K562 (cell line): Measurements from ENCODE around the gene SLC5A6. TPM values are rescaled to one million over a fixed set of nuclear protein-coding genes. Genes with fewer than 3 reads are reported as not detected.
A peak's percentile ranks its signal among the peaks of the same experiment; 100 is the strongest.

ENCODE experiments used
- ATAC-seq: fragments of 200-7000 bp; cut with Tn5 transposase; 3 replicates; pipeline ENCODE4 v1.9.1; 2020; ENCODE audit warnings: moderate library complexity
- BruUV-seq: library from RNA; stranded (reverse); fragments of 400-500 nt; replicated peaks from 2 replicates; lab custom pipeline; 2021; lab: Mats Ljungman, UMichigan
- CTCF ChIA-PET: fragments of 300-600 bp; formaldehyde crosslinking; extraction: SDS; loops from one replicate; lab custom pipeline; 2021; ENCODE audit warnings: low intra/inter-chr PET ratio; lab: Yijun Ruan, JAX
- POLR2A ChIA-PET: fragments of 300-600, 350-650 bp; sonication (Branson Sonifier 250); formaldehyde crosslinking; extraction: SDS; loops from one replicate; lab custom pipeline; 2021; ENCODE audit warnings: antibody characterized with exemption, inconsistent platforms; lab: Yijun Ruan, JAX
- DNase-seq, 4 experiments: peaks; one replicate each; pipeline versions ENCODE4 v3.0.0 to v3.0.0-alpha.2; 2011 to 2018; ENCODE audit warnings: low spot score in 3 of 4, mixed read lengths in 3 of 4; ENCODE audit errors: extremely low read depth in 1 of 4
- FAIRE-seq: peaks from 2 replicates; lab custom pipeline; 2011; peaks lifted over from hg19 to GRCh38; lab: Jason Lieb, UNC
- H2AFZ ChIP-seq: 2 replicates; pipeline ENCODE4 v1.6.0; 2011; ENCODE audit warnings: low read depth, low read length, control low read depth, inconsistent platforms
- H3K27ac ChIP-seq: fragments of 200-600 bp; 3 replicates; pipeline ENCODE4 v1.8.0; 2011; ENCODE audit warnings: low read depth, mild to moderate bottlenecking, control low read depth, inconsistent platforms, low read length, moderate library complexity, mixed read lengths; ENCODE audit errors: extremely low read depth
- H3K27me3 ChIP-seq, 2 experiments: fragments of 300-600 bp in 1 of 2; 2 replicates in 1 of 2; 3 replicates in 1 of 2; pipeline versions ENCODE4 v1.6.0 to v1.8.0; 2011; ENCODE audit warnings: inconsistent platforms in 2 of 2, low read length in 2 of 2, mild to moderate bottlenecking in 1 of 2, mixed read lengths in 1 of 2, moderate library complexity in 1 of 2; ENCODE audit not compliant: control insufficient read depth in 2 of 2, insufficient read depth in 2 of 2
- H3K36me3 ChIP-seq: fragments of 300-600 bp; 3 replicates; pipeline ENCODE4 v1.8.0; 2011; ENCODE audit warnings: mild to moderate bottlenecking, low read length, inconsistent platforms; ENCODE audit not compliant: control insufficient read depth, insufficient read depth
- H3K4me1 ChIP-seq, 2 experiments: fragments of 200-600 bp in 1 of 2; replicated peaks in 1 of 2; 2 replicates in 1 of 2; 3 replicates in 1 of 2; pipeline versions ENCODE4 v1.5.1 to v1.8.0; 2011; ENCODE audit warnings: inconsistent platforms in 2 of 2, low read length in 2 of 2, mild to moderate bottlenecking in 1 of 2, mixed read lengths in 1 of 2, moderate library complexity in 1 of 2; ENCODE audit not compliant: control insufficient read depth in 2 of 2, insufficient read depth in 2 of 2
- H3K4me2 ChIP-seq: 2 replicates; pipeline ENCODE4 v1.6.1; 2011; ENCODE audit warnings: low read length, control low read depth, inconsistent platforms, mixed read lengths; ENCODE audit not compliant: insufficient read depth
- H3K4me3 ChIP-seq: fragments of 200-600 bp; sonication (generic), shearing (Covaris generic); 2 replicates; pipeline ENCODE4 v1.5.1; 2016; ENCODE audit warnings: control low read depth, inconsistent platforms
- H3K79me2 ChIP-seq: fragments of 200-600 bp; 3 replicates; pipeline ENCODE4 v1.8.0; 2011; ENCODE audit warnings: low read length, inconsistent platforms; ENCODE audit not compliant: control insufficient read depth, insufficient read depth
- H3K9ac ChIP-seq, 2 experiments: 2 replicates each; pipeline versions ENCODE4 v1.6.0 to v1.6.1; 2011; ENCODE audit warnings: low read depth in 2 of 2, low read length in 2 of 2, control low read depth in 1 of 2, inconsistent platforms in 1 of 2, mild to moderate bottlenecking in 1 of 2, mixed read lengths in 1 of 2; ENCODE audit not compliant: insufficient read depth in 1 of 2
- H3K9me1 ChIP-seq: one replicate; pipeline ENCODE4 v1.6.0; 2011; ENCODE audit warnings: inconsistent platforms, mild to moderate bottlenecking, low read length, moderate library complexity; ENCODE audit not compliant: control insufficient read depth, insufficient read depth
- H3K9me3 ChIP-seq: replicated peaks from 2 replicates; pipeline ENCODE4 v1.5.1; 2011; ENCODE audit warnings: low read depth, low read length, inconsistent platforms; ENCODE audit not compliant: control insufficient read depth, insufficient read depth
- H4K20me1 ChIP-seq: replicated peaks from 2 replicates; pipeline ENCODE4 v1.6.1; 2011; ENCODE audit warnings: low read length, inconsistent platforms, mixed read lengths; ENCODE audit not compliant: control insufficient read depth, insufficient read depth
- ASH1L ChIP-seq: fragments of 450-650 bp; IDR thresholded peaks from 2 replicates; pipeline ENCODE4 v1.6.1; 2018; ENCODE audit warnings: borderline replicate concordance, mild to moderate bottlenecking, low read depth; ENCODE audit not compliant: partially characterized antibody
- ATF1 ChIP-seq, 2 experiments: fragments of 450-650 bp in 1 of 2; IDR thresholded peaks; 2 replicates each; pipeline ENCODE4 v1.6.1; 2016; ENCODE audit warnings: missing compliant biosample characterization in 1 of 2, missing genetic modification characterization in 1 of 2
- GABPB1 ChIP-seq: sonication (generic); formaldehyde crosslinking; IDR thresholded peaks from 2 replicates; pipeline ENCODE4 v1.8.0; 2022; ENCODE audit warnings: mild to moderate bottlenecking, missing genetic modification reagents
- HLTF ChIP-seq: fragments of 450-650 bp; IDR thresholded peaks from 2 replicates; pipeline ENCODE4 v1.6.1; 2016
- NFIC ChIP-seq: fragments of 450-650 bp; IDR thresholded peaks from 2 replicates; pipeline ENCODE4 v1.6.1; 2017; ENCODE audit warnings: mild to moderate bottlenecking, inconsistent platforms
- STAG1 ChIP-seq: sonication (generic); formaldehyde crosslinking; IDR thresholded peaks from 2 replicates; pipeline ENCODE4 v1.5.0; 2020; ENCODE audit warnings: missing genetic modification reagents, borderline replicate concordance
- WGBS: fragments of 100-300 bp; shearing (Covaris generic); methylation state at CpG from one replicate; pipeline ENCODE4 v1.1.6; 2016; ENCODE audit warnings: low coverage, mixed read lengths; ENCODE audit not compliant: insufficient coverage; ENCODE audit errors: missing lambda C conversion rate; 5-methylcytosine and 5-hydroxymethylcytosine counted together
- in situ Hi-C: fragments of 300-500 bp; cut with MboI; formaldehyde crosslinking; loops from 4 replicates; pipeline ENCODE4 v1.15.0; 2018; ENCODE audit warnings: inconsistent platforms, mixed read lengths
- intact Hi-C: fragments of 100-400 bp; cut with micrococcal nuclease; formaldehyde crosslinking; loops from 2 replicates; pipeline ENCODE4 v1.14.2; 2022
- polyA plus RNA-seq, 8 experiments: library from polyadenylated mRNA; depleted of rRNA in 4 of 8; stranded (reverse) in 5 of 8; unstranded in 3 of 8; fragments of >200 nt; fragmentation: Nextera tagmentation in 2 of 8; fragmentation: Illumina TruSeq in 1 of 8; extraction: Ambion mirVana in 2 of 8; extraction: Trizol in 1 of 8; gene quantifications; 2 replicates each; pipeline versions ENCODE4 v1.2.1 to v1.2.3, GENCODE V29; 2011 to 2014; ENCODE audit warnings: inconsistent platforms in 1 of 8, missing spikeins in 1 of 8
- total RNA-seq, 7 experiments: library from RNA; depleted of rRNA in 6 of 7; stranded (reverse); fragments of >200 nt in 6 of 7; fragmentation: Illumina TruSeq in 2 of 7; extraction: Trizol in 2 of 7; gene quantifications; 2 replicates each; pipeline versions ENCODE4 v1.2.1 to v1.2.3, GENCODE V29; 2011 to 2021; ENCODE audit warnings: low replicate concordance in 1 of 7
- TF ChIP-seq, protein P1 (sequence below), 2 experiments: fragments of 450-650 bp in 1 of 2; IDR thresholded peaks; 2 replicates each; pipeline ENCODE4 v1.6.1; 2011 to 2017; ENCODE audit warnings: low read depth in 2 of 2, antibody characterized with exemption in 1 of 2, borderline replicate concordance in 1 of 2, low read length in 1 of 2, mild to moderate bottlenecking in 1 of 2, mixed read lengths in 1 of 2; ENCODE audit not compliant: control insufficient read depth in 1 of 2
- TF ChIP-seq, protein P2 (sequence below): sonication (generic); formaldehyde crosslinking; IDR thresholded peaks from 2 replicates; pipeline ENCODE4 v1.8.0; 2022; ENCODE audit warnings: mild to moderate bottlenecking, missing genetic modification reagents, borderline replicate concordance

SLC5A6 gene
- total and polyA plus RNA-seq, 9 of the 15 experiments (the other 6 are each of a cell fraction or from before 2014, with no cell fraction given): 32.6 to 137 (median 107) TPM

DNA sequence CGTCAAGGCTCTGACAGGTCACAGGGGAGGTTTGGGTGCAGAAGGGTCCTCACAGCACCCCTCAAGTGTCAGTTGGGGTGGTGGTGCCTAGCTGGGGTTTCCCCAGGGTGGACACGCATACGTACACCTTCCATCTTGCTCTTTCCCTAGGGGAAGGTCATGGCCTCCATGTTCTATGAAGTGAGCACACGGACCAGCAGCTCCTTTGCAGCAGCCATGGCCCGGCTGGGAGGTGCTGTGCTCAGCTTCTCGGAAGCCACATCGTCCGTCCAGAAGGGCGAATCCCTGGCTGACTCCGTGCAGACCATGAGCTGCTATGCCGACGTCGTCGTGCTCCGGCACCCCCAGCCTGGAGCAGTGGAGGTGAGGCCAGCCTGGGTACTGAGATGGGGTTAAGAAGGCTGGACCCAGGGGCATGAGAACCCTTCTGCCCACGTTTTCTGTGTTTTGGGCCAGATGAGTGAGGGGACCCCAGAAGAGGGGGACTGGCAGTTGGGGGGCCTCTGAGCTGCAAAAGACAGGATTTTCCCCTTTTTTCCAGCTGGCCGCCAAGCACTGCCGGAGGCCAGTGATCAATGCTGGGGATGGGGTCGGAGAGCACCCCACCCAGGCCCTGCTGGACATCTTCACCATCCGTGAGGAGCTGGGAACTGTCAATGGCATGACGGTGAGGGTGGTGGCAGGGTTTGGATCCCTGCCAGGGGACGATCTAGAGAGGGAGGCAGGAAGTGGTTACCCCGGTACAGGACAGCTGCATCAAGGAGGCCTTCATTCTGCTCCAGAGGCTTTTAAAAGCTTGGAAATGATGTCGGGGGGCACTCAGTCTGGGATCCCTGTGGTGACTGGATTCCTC, 29.9 kb upstream of the SLC5A6 start:
- CTCF ChIA-PET: no interaction called here

DNA sequence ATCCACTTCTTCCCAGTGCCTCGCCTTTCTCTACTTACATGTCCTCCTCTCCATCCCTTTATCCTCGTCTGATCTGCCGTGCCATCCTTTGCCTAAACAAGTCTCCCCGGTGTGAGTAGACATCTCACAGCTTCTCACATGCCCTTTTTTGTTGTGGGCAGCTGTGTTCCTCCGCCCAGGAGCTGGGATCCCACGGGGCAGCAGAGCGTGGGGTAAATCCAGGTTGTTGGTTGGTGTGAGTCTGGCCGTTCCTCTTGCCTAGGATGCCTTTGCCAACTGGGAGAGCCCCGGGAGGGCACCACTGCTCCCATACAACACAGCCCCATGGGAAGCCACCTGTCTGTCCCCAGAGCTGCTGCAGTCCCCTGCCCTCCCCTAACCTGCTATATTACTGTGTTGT, 28.3 kb upstream of the SLC5A6 start:
- Histone ChIP-seq H3K4me1 (peaks cover 0 to 6% of the 10 kb centered on the region in 2 experiments; a peak in 1 of 5 replicates), H3K9me3 (no peaks in the 10 kb centered on the region), H3K4me3 (no peak overlapping the region), H2AFZ (no peak overlapping the region), H3K27me3 (no peaks in the 10 kb centered on the region), H3K27ac (no peak overlapping the region), H3K9me1 (no peaks in the 10 kb centered on the region), H3K4me2 (no peak overlapping the region), H3K9ac (peak overlapping the region in 1 of 2 experiments; percentile 22; a peak in 1 of 4 replicates), H4K20me1 (0 out of 2 replicates have a peak, but pooled peaks cover 4% of the 10 kb centered on the region), H3K79me2 (no peaks in the 10 kb centered on the region), H3K36me3 (peaks cover 92% of the 10 kb centered on the region)
- POLR2A ChIA-PET: no interaction called here
- intact Hi-C loops: no loop called here
- FAIRE-seq (no peak), DNase-seq (no peak), ATAC-seq (no peak)
- in situ Hi-C loops: no loop called here
- CTCF ChIA-PET: no interaction called here
- WGBS: 91% methylated on average over 9 of the region's 9 CpGs
- no TSS peak for BruUV-seq
- TF ChIP-seq, protein P1, sequence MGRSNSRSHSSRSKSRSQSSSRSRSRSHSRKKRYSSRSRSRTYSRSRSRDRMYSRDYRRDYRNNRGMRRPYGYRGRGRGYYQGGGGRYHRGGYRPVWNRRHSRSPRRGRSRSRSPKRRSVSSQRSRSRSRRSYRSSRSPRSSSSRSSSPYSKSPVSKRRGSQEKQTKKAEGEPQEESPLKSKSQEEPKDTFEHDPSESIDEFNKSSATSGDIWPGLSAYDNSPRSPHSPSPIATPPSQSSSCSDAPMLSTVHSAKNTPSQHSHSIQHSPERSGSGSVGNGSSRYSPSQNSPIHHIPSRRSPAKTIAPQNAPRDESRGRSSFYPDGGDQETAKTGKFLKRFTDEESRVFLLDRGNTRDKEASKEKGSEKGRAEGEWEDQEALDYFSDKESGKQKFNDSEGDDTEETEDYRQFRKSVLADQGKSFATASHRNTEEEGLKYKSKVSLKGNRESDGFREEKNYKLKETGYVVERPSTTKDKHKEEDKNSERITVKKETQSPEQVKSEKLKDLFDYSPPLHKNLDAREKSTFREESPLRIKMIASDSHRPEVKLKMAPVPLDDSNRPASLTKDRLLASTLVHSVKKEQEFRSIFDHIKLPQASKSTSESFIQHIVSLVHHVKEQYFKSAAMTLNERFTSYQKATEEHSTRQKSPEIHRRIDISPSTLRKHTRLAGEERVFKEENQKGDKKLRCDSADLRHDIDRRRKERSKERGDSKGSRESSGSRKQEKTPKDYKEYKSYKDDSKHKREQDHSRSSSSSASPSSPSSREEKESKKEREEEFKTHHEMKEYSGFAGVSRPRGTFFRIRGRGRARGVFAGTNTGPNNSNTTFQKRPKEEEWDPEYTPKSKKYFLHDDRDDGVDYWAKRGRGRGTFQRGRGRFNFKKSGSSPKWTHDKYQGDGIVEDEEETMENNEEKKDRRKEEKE (IDR thresholded peaks at IDR 0.05; ENCODE audit: borderline replicate concordance in 1 of 2, control insufficient read depth in 1 of 2, low read depth in 2 of 2, low read length in 1 of 2): no peak
- TF ChIP-seq GABPB1: no peak
- no peak for TF ChIP-seq ASH1L
- TF ChIP-seq HLTF: no peak
- TF ChIP-seq, protein P2, sequence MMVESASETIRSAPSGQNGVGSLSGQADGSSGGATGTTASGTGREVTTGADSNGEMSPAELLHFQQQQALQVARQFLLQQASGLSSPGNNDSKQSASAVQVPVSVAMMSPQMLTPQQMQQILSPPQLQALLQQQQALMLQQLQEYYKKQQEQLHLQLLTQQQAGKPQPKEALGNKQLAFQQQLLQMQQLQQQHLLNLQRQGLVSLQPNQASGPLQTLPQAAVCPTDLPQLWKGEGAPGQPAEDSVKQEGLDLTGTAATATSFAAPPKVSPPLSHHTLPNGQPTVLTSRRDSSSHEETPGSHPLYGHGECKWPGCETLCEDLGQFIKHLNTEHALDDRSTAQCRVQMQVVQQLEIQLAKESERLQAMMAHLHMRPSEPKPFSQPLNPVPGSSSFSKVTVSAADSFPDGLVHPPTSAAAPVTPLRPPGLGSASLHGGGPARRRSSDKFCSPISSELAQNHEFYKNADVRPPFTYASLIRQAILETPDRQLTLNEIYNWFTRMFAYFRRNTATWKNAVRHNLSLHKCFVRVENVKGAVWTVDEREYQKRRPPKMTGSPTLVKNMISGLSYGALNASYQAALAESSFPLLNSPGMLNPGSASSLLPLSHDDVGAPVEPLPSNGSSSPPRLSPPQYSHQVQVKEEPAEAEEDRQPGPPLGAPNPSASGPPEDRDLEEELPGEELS (CRISPR knock-in tag): no peak
- no peak for TF ChIP-seq ATF1 (CRISPR knock-in tag; IDR thresholded peaks at IDR 0.05)
- TF ChIP-seq ATF1 (tag; IDR thresholded peaks at IDR 0.05): no peak

More for the DNA sequence above, 29.9 kb upstream of the SLC5A6 start:
- H3K27me3 ChIP-seq: no peaks in the 10 kb centered on the region
- no peak overlapping the region for H3K27ac ChIP-seq
- no peak overlapping the region for H3K4me2 ChIP-seq
- H3K36me3 ChIP-seq: peaks cover 76% of the 10 kb centered on the region
- no peaks in the 10 kb centered on the region for H3K79me2 ChIP-seq
- peaks cover 0 to 6% of the 10 kb centered on the region in 2 experiments; a peak in 1 of 5 replicates for H3K4me1 ChIP-seq
- no peak overlapping the region for H3K4me3 ChIP-seq
- 0 out of 2 replicates have a peak, but pooled peaks cover 4% of the 10 kb centered on the region for H4K20me1 ChIP-seq
- FAIRE-seq (no peak), DNase-seq (no peak), ATAC-seq (no peak)
- H2AFZ ChIP-seq: no peak overlapping the region
- H3K9me3 ChIP-seq: no peaks in the 10 kb centered on the region
- in situ Hi-C loops (no loop called here), intact Hi-C loops (no loop called here)
- no TSS peak for BruUV-seq
- H3K9me1 ChIP-seq: no peaks in the 10 kb centered on the region
- POLR2A ChIA-PET: interaction anchor here (0.6 to 1.3 kb wide), 5 partner anchors 11 to 237 kb away, joined by 3 to 4 read pairs (median 3); partner anchors contain the start of gene CAD
- peak overlapping the region in 1 of 2 experiments; percentile 40; a peak in 2 of 4 replicates for H3K9ac ChIP-seq
- TF ChIP-seq NFIC (0 out of 2 replicates have a peak, but pooled peaks have one; percentile 20), STAG1 (CRISPR knock-in tag) (no peak)
- 92% methylated on average over 19 of the region's 24 CpGs for whole genome bisulfite sequencing
